Effector CD4-positive, alpha-beta T cell (primary cell): ENCODE results near the gene TRIM75. TPM values are rescaled to one million over a fixed set of nuclear protein-coding genes. Genes with fewer than 3 reads are reported as not detected.
"Not testable (repeated sequence)": the region's sequence is repeated elsewhere in the genome, so short reads cannot be mapped to it uniquely, and the experiment has no call there.

Experiments
- DNase-seq: peaks from one replicate; pipeline ENCODE4 v3.0.0-alpha.2; 2020
- total RNA-seq: gene quantifications from one replicate; lab custom pipeline; 2026; lab: John Stamatoyannopoulos, UW

Gene TRIM75
- not detected for total RNA-seq

GRCh38 chr4:165053645-165054044 is at the start of gene TRIM75:
Gene TRIM75 (plus strand): TSS chr4:165053866. CDS start chr4:165059148, 5,282 bp downstream.
- DNase-seq = no peak

- no peak for DNase-seq
Measured at GRCh38 chr4:165005352-165005925, 48.2 kb upstream of the TRIM75 start.

- DNase-seq = no peak
Measured at GRCh38 chr4:165006456-165006855, 47.2 kb upstream of the TRIM75 start.

- DNase-seq = no peak
Measured at GRCh38 chr4:165006886-165007285, 46.8 kb upstream of the TRIM75 start.

GRCh38 chr4:165009493-165010227 is 44.0 kb upstream of the TRIM75 start:
- DNase-seq = no peak

- DNase-seq = no peak
Measured at GRCh38 chr4:165010487-165010886, 43.2 kb upstream of the TRIM75 start.

- DNase-seq = no peak
Measured at GRCh38 chr4:165010991-165011390, 42.7 kb upstream of the TRIM75 start.

- DNase-seq = no peak
Measured at GRCh38 chr4:165011403-165011802, 42.3 kb upstream of the TRIM75 start.

- DNase-seq = no peak
Measured at GRCh38 chr4:165013691-165014090, 40.0 kb upstream of the TRIM75 start.

GRCh38 chr4:165016971-165017370 is 36.7 kb upstream of the TRIM75 start:
- no peak for DNase-seq

GRCh38 chr4:165019995-165020394 is 33.7 kb upstream of the TRIM75 start:
- DNase-seq = not testable (repeated sequence)

GRCh38 chr4:165025782-165026181 is 27.9 kb upstream of the TRIM75 start:
- not testable (repeated sequence) for DNase-seq

- no peak for DNase-seq
Measured at GRCh38 chr4:165027762-165028402, 25.8 kb upstream of the TRIM75 start.

GRCh38 chr4:165031436-165032211 is 22.0 kb upstream of the TRIM75 start, which contains the start of gene TRIM60:
Gene TRIM60 (plus strand): TSS chr4:165031999. CDS start chr4:165040073, 8,074 bp downstream.
- no peak for DNase-seq

- no peak for DNase-seq
Measured at GRCh38 chr4:165048170-165048569, 5.5 kb upstream of the TRIM75 start.

- DNase-seq = no peak
Measured at GRCh38 chr4:165052627-165053026, 1.0 kb upstream of the TRIM75 start.

GRCh38 chr4:165055601-165056000 is 1.9 kb downstream of the TRIM75 start:
- no peak for DNase-seq

GRCh38 chr4:165058666-165059065 is 5.0 kb downstream of the TRIM75 start:
- no peak for DNase-seq

GRCh38 chr4:165059386-165059785 is 5.7 kb downstream of the TRIM75 start:
- DNase-seq = no peak

- no peak for DNase-seq
Measured at GRCh38 chr4:165060938-165061337, 7.3 kb downstream of the TRIM75 start.

GRCh38 chr4:165070560-165070959 is 16.9 kb downstream of the TRIM75 start:
- no peak for DNase-seq

GRCh38 chr4:165073346-165073745 is 19.7 kb downstream of the TRIM75 start:
- DNase-seq = not testable (repeated sequence)

GRCh38 chr4:165077034-165077578 is 23.4 kb downstream of the TRIM75 start:
- DNase-seq = no peak
